ENCODE results near the gene SOWAHA. TPM values are rescaled to one million over a fixed set of nuclear protein-coding genes. Genes with fewer than 3 reads are reported as not detected.

Gene SOWAHA
- total RNA-seq, 1 donor from 2014 or later: 5.1 TPM

DNA sequence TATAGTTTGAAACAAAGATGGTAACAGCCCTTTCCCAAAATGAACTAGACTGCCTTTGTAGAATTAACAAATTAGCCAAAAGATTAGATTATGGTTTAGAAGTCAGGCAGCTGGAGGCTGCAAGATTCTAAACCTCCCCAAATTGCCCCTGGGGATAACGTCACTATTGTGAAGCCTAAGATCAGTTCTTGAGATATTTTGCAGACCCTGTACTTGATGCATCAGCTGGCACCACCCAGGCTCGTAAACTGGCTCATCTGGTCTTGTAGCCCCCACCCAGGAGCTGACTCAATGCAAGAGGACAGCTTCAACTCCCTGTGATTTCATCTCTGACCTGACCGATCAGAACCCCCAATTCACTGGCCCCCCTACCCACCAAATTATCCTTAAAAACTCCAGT lies 4.2 kb upstream of the SOWAHA start:
- DNase-seq: no peak

DNA sequence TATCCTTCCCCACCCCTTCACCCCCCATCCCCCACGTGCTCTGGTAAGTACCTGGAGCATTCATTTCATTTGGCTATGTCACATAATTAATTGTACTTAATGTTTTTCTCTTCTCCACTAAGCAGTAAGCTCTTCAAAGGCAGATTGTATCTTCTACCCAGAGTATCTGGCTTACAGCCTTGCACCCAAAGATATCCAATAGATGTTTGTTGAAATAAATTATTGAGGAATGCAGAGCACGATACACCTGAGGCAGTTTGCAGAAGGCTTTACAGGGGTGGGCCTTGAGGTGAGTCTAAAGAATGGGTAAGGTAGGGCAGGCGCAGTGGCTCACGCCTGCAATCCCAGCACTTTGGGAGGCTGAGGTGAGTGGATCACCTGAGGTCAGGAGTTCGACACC lies 2.5 kb upstream of the SOWAHA start:
- no peak for DNase-seq

DNA sequence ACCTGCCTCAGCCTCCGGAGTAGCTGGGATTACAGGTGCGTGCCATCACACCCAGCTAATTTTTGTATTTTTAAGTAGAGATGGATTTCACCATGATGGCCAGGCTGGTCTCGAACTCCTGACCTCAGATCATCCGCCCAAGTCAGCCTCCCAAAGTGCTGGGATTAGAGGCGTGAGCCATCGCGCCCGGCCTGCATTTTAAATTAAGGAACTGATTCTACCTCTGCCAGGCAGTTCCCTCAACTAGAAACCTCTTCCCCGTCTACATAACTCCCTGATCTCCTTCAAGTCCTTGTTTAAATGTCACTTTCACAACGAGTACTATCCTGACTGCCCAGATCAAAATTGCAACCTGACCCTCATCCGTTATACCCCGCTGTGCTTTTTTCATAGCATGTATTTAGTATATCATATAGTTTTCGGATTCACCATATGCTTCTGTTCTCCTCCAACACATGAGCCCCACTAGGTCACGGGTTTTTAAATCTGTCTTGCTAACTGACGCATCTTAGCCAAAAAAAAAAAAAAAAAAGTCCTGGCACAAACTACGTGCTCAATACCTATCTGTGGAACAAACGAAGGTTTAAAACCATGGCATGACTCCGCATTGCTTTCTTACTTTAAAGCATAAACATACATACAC lies 858 bp upstream of the SOWAHA start:
- no peak for DNase-seq

DNA sequence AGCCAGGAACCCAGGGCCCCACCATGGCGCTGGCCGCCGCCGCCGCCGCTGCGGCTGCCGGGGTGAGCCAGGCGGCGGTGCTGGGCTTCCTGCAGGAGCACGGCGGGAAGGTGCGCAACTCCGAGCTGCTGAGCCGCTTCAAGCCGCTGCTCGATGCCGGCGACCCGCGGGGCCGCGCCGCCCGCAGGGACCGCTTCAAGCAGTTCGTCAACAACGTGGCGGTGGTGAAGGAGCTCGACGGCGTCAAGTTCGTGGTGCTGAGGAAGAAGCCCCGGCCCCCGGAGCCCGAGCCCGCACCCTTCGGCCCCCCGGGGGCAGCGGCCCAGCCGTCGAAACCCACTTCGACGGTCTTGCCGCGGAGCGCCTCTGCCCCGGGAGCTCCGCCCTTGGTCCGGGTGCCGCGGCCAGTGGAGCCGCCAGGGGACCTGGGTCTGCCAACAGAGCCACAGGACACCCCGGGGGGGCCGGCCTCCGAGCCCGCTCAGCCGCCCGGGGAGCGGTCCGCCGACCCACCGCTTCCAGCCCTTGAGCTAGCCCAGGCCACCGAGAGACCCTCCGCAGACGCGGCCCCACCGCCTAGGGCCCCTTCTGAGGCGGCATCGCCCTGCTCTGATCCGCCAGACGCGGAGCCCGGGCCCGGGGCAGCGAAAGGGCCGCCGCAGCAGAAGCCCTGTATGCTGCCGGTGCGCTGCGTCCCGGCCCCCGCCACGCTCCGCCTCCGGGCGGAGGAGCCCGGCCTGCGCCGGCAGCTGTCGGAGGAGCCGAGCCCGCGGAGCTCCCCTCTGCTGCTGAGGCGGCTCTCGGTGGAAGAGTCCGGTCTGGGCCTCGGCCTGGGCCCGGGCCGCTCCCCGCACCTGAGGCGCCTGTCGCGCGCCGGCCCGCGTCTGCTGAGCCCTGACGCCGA lies 749 bp downstream of the SOWAHA start:
- DNase-seq: no peak

DNA sequence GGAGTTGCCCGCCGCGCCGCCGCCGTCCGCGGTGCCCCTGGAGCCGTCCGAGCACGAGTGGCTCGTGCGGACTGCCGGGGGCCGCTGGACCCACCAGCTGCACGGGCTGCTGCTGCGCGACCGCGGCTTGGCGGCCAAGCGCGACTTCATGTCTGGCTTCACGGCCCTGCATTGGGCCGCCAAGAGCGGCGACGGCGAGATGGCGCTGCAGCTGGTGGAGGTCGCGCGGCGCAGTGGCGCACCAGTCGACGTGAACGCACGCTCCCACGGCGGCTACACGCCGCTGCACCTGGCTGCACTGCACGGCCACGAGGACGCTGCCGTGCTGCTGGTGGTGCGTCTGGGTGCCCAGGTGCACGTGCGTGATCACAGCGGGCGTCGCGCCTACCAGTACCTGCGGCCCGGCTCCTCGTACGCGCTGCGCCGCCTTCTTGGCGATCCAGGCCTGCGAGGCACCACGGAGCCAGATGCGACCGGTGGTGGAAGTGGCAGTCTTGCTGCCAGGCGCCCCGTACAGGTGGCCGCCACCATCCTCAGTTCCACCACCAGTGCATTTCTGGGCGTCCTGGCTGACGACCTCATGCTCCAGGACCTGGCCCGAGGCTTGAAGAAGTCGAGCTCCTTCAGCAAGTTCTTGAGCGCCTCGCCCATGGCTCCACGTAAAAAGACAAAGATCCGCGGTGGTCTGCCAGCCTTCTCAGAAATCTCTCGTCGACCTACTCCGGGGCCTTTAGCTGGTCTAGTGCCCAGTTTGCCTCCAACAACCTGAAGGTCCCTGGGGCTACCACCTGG lies 1.6 kb downstream of the SOWAHA start:
- DNase-seq: no peak

DNA sequence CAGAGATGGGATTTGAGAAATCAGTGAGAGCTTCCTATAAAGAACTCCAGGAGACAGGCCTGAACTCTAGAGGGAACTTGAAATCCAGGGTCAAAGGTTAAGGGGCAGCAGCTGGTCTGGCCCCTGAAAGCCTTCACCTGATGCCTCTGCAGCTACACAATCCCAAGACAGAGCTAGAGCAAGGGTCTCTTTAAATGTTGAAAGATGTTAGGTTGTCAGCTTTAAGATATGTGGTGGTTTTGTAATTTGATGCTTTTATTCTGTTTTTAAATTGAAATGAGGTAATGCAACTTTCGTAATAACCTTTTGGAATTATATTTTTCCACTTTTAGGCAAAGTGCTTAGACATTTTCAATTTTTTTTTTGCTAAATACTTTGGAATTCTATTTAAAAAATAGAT lies 2.4 kb downstream of the SOWAHA start:
- DNase-seq: no peak

DNA sequence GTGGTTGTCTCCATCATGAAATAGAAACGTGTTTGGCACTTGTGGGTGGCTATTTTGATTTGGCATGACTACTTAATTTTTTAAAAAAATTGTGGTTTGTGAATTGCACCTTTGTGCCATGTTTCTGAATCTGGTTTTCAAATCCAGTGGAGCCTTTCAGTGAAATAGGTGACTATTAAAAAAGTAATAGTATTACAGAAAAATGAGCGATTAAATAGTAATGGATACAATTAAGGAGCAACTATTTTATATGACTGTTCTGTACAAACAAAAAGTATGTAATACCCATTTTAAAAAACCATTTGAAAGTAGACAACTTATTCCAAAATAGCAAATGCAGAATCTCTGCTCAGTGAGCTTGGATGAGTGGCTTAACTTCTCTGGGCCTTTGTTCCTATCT lies 3.0 kb downstream of the SOWAHA start:
- DNase-seq: no peak

DNA sequence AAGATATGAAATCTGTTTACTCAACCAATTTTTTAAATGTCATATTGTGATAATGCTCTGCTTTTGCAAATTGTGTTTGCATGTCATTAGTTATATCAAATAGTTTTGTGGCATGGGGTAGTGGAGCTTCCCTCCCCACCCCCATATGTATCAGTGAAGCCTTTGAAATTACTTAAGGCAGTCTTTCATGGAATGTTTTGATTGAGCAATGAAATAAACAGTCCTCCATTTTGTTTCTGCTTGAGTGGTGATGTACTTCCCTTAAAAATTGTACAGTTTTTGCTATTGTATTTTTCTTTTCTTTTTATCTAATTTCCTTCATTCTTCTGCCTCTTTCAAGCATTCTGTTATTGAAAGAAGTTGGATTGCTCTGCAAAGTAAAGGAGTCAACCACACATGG lies 3.5 kb downstream of the SOWAHA start:
- DNase-seq: no peak

DNA sequence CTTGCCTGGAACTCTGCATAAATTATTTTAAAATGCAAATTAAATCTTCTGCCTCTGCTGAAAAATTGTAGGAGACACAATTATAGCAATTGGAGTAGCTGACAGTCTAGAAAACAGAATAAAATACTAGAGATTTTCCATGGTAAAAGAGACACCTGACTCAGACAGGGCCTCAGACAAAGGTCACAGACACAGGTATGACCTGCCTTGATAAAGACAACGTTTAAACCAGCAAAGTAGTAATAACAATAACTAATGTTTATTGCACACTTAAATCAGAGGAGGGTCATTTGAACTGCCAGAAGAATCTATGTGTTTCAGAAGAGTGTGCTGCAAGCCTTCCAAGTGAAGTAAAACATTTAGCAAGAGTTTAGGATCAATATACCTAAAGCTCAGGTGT lies 3.9 kb downstream of the SOWAHA start:
- DNase-seq: no peak

DNA sequence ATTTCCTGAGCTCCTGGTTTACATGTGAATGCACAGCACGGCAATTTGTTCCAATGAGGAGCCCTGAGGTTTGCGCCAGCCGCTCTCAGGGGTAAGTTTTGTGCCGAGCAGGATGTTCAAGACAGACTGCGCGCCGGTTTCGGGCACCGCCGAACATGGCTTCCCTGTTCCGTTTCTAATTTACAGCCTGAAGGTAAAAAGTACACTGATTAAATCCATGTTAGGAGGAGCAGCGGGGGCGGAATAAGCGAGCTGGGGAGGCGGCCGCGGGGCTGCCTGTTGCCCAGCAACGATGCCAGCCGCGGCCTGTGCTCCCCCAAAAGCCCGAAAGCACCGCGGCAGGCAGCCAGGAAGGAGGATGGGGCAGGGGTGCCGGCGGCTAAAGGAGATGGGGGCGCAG lies 6.4 kb downstream of the SOWAHA start:
- no peak for DNase-seq

DNA sequence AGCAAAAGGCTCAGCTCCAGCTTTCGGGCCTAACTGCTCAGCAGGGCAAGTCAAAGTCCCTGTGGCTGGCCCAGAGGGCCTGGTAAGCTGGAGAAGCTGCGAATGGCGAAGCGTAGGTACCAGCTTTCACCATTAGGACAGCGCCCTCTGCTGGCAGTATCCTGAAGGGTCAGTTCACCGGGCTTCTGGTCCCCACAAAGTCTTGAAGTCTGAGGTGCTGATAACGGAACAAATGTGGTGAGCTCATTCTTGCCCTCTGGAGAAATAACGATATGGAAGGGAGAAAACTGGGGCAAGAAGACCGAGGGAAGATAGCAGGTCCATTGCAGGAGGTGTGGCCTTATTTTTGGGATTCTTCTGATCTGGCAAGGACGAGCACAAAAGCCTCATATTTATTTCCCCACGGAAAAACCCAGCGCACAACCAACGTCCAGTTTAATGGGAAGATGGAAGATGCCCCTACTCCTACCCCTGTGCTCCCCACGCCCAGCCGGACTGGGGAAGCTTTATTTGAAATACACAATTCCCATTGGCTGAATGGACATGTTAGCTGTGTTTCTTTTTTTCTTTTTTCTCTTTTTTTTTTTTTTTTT lies 7.2 kb downstream of the SOWAHA start:
- peak; percentile 91 for DNase-seq

DNA sequence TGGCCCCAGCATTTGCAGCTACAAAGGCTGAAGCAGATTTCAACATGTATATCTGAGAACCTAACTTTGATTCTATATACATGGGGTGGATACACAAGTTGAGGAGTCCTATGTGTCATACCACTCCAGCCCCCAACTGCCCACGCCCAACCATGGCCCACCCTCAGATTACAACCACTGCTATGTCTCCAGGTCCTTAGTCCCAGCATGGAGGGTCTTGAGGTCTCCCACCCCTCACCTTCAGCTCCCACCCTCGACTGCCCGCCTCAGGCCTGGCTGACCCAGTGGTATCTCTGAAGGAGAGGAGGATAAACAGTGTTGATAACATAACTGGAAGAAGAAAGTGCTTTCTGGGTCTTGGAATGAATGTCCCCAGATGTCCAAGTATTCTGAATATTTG lies 8.2 kb downstream of the SOWAHA start:
- no peak for DNase-seq

DNA sequence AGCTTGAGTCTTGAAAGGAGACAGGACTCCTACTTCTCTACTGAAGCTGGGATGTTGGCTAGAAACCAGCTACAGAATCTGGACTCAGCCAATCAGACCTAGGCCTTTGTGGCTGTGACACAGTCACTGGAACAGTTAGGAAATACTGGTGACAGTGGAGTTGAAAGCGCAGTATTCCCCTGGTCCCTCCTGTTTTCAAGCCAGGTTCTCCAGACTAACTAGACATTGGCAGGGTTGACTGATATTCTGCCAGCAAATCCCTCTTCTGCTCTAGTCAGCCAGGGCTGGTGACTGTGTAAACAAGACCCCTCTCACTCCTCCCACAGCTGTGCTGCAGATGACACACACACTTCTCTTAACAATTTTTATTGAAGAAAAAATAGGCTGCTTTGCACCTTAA lies 8.7 kb downstream of the SOWAHA start:
- DNase-seq: no peak

DNA sequence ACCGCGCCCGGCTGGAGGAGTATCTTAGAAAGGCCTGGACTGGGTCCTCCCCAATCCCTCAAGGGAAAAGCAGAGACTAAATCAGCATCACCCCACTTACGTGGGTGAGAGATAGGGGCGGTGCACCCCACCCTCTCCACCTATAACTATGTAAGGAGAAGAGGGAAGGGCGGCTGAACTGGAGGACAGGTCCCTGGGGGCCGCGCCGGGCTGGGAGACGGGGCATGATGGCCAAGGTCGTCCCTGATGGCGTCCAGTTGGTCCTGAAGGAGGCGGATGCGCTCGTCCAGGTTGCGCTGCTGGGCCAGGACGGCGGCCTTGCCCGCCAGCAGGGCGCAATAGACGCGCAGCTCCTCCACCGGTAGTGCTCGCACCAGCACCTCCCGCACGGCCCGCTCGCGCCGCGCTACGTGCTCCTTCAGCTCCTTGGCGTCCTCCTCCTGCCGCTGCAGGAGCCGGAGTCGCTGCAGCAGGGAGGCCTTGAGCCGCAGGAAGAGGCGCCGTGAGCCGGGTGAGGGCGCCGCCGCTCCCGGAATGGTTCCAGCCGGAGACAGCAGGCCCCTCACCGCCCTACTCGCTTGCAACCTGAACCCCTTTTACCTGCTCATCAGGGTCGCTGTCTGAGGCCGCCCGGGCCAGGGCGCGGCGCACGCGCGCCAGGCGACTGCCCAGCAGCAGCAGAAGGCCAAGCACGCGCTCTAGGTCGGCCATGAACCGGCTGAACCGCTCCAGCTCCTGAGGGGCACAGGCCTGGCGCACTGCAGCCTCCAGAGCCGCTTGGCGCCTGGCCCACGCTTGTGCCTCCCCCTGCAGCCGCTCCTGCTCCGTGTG lies 9.8 kb downstream of the SOWAHA start:
- no peak for DNase-seq

DNA sequence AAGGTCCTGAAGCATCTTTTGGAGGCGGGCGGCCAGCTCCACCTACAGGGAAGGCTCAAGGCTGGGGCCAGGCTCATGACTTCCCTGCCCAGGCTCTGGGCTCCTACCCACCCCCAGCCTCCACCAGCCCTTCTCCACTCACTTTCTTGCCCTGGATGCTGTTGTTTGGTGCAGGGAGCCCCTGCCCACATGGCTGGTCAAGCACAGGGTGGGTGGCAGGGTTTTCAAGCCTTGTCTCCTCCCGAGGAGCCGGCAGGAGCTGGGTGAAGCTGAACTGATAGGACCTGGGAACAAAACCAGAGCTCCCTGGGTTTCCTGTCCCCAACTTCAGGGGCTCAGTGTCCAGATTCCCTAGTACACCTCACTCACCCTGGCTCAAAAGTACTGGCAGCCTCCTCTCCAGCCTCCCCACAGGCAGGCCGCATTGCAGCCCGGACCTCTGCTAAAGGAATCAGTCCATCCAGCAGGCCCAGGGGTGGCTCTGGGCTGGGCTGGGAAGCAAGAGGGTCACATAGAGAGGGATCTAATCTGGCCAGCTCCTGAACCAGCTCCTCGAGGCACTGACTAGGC lies 10.5 kb downstream of the SOWAHA start:
- DNase-seq: no peak

DNA sequence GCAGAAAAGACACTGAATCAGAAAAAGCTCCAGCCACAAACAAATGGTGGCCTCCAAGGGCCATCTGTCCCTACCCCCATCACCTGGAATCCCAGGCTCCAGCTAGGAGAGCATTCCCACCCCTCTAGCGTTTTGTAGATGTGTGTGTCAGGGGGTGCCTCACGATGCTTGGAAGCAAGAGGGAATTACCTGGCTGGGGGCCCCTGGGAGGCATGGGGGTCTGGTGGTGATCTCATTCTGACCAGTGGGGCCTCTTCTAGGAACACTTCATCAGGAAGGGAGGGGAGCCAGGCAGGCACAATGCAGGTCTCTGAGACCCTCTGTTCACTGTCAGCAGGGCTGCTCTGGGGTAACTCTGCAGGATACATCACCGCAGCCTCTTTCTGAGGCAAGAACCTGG lies 11.3 kb downstream of the SOWAHA start:
- no peak for DNase-seq

DNA sequence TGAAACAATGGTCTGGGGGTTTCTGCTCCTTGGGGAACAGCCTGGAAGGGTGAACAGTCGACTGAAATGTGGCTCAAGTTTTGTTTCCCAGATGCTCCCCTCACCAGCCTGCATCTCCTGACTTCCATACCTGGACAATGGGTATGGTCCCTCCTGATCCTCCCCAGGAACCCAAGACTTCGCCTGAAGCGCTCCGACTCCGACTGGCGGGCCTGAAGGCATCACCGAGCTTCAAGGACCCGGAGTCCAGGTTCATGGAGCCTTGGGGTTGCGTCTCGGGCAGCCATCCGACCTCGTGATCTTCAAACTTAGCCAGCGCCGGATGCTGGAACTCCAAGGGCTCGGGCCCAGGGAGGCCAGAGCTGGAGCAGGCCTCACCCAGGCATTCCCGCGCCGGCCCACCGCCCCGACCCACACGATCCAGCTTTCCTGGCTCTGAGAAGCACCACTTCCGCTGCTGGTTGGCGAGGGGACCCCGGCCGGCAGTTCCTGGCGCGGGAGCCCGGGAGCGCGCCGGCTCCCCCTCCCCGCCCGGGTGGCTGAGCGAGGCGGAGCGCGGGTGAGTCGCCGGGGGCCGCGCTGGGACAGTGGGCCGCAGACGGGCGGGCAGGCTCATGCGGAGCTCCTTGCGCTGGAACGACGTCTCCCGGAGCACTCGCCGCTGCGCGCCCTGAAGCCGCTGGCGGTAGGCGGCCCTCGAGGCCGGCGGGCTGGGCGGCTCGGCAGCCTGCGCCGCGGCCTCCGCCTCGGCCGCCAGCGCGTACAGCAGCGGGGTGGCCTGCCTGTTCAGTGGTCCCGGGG lies 12.1 kb downstream of the SOWAHA start:
- DNase-seq: no peak

DNA sequence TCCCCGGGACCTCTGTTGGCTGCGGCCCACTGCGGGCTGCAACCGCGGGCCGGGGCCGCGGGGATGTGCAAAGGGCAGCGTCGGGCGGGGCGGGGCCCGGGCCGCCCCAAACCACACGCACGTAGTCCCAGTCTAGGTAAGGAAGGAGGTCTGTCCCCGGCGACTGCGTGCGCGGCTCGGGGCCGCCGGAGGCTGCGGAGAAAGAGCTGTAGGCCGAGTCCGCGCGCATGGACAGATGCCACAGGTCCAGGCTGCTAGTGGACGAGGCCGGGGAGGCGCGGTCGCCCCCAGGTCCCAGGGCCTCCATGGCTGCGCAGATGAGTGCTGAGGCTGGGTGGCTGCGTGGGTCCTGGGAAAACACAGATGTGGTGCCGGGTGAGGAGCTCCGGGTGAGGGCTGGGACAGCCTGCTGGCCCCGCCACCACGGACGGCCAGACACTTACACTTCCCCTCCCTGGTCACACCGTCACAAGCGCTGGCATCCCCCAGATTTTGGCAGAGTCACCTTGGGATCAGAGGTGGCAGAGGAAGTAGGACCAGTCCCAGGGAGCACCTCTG lies 12.8 kb downstream of the SOWAHA start:
- no peak for DNase-seq

DNA sequence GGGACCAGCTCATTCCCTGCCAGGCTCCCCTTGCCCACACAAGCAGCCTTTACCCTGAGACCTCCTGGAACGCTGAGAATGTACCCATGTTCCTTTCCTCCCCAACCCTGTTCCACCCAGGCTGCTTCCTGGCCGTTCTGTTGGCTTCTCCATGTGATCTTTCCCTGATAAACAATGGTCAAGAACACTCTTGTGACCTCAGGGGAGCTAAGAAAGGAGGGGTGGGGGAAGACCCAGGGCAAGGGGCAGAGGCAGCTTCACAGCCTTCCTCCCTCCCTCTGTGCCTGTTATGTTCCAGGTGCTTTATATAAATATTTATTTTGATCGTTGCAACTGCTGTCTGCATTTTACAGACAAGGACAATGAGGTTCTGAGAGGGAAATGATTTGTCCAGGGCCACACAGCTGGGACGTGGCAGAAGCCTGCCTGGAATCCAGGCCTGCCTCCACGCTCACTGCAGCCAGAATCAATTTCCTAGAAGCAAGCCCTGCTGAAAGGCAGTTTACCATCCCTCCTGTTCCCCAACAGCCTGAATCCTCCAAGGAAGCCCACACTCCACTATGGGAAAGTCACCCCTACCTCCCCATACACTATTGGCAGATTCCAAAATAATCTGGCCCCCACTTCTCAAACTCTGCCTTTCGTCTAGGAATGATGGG lies 13.5 kb downstream of the SOWAHA start:
- no peak for DNase-seq

Data from occipital lobe (tissue), 2 donors.